ENCODE results near the gene CLDN8.
A peak's percentile ranks its signal among the peaks of the same experiment; 100 is the strongest.

Gene CLDN8

GRCh38 chr21:30207252-30207579 lies 8.7 kb downstream of the CLDN8 start:
- no peak for DNase-seq (ENCODE audit: low read depth)
- TF ChIP-seq CTCF (conservative IDR thresholded peaks at IDR 0.05; ENCODE audit: low read depth, low read length): no peak
- no peak overlapping the region for H3K4me3 ChIP-seq (ENCODE audit: low read length)

- H3K4me3 ChIP-seq (ENCODE audit: low read length): no peak overlapping the region
- TF ChIP-seq CTCF (conservative IDR thresholded peaks at IDR 0.05; ENCODE audit: low read depth, low read length): no peak
- no peak for DNase-seq (ENCODE audit: low read depth)
These were observed 9.2 kb downstream of the CLDN8 start for GRCh38 chr21:30206551-30207251.

- no peak overlapping the region for H3K4me3 ChIP-seq (ENCODE audit: low read length)
- DNase-seq (ENCODE audit: low read depth): no peak
- TF ChIP-seq CTCF (conservative IDR thresholded peaks at IDR 0.05; ENCODE audit: low read depth, low read length): no peak
These were observed 15.9 kb downstream of the CLDN8 start for GRCh38 chr21:30200000-30200399.

- H3K4me3 ChIP-seq (ENCODE audit: low read length): no peak overlapping the region
- DNase-seq (ENCODE audit: low read depth): peak; percentile 1
- TF ChIP-seq CTCF (conservative IDR thresholded peaks at IDR 0.05; ENCODE audit: low read depth, low read length): peak; percentile 53
These were observed 21.1 kb downstream of the CLDN8 start for GRCh38 chr21:30194701-30195299.

- no peak for DNase-seq (ENCODE audit: low read depth)
- TF ChIP-seq CTCF (conservative IDR thresholded peaks at IDR 0.05; ENCODE audit: low read depth, low read length): no peak
- H3K4me3 ChIP-seq (ENCODE audit: low read length): no peak overlapping the region
These were observed 22.7 kb downstream of the CLDN8 start for GRCh38 chr21:30193201-30193600.

- no peak for TF ChIP-seq CTCF (conservative IDR thresholded peaks at IDR 0.05; ENCODE audit: low read depth, low read length)
- no peak overlapping the region for H3K4me3 ChIP-seq (ENCODE audit: low read length)
- DNase-seq (ENCODE audit: low read depth): no peak
These were observed 25.3 kb downstream of the CLDN8 start for GRCh38 chr21:30190554-30190953.

GRCh38 chr21:30189773-30190172 lies 26.1 kb downstream of the CLDN8 start:
- H3K4me3 ChIP-seq (ENCODE audit: low read length): no peak overlapping the region
- DNase-seq (ENCODE audit: low read depth): no peak
- no peak for TF ChIP-seq CTCF (conservative IDR thresholded peaks at IDR 0.05; ENCODE audit: low read depth, low read length)

Measured in retinal pigment epithelial cell (primary cell).